CD4-positive, alpha-beta T cell treated with Interleukin-17A for 1 hour (primary cell): Measurements from ENCODE around the gene CRAT.

Experiments used
- DNase-seq: peaks from one replicate; pipeline ENCODE4 v3.0.0-alpha.2; 2020

The CRAT gene

GRCh38 chr9:129080601-129081387, 29.8 kb downstream of the CRAT start, which contains the start of gene DOLPP1:
TSS of gene DOLPP1 (plus strand) at chr9:129081111. CDS start at chr9:129081132, 21 bp downstream.
- DNase-seq = peak; percentile 99

GRCh38 chr9:129080298-129080600, 30.3 kb downstream of the CRAT start:
- DNase-seq = no peak

- no peak for DNase-seq
Measured at GRCh38 chr9:129079829-129080228, 30.8 kb downstream of the CRAT start.

- no peak for DNase-seq
Measured at GRCh38 chr9:129078691-129079503, 31.7 kb downstream of the CRAT start.

- DNase-seq = no peak
Measured at GRCh38 chr9:129077236-129077635, 33.4 kb downstream of the CRAT start.

GRCh38 chr9:129076640-129077037, 34.0 kb downstream of the CRAT start:
- no peak for DNase-seq

- no peak for DNase-seq
Measured at GRCh38 chr9:129075996-129076639, 34.5 kb downstream of the CRAT start.

GRCh38 chr9:129074106-129074505, 36.5 kb downstream of the CRAT start:
- DNase-seq = no peak

- DNase-seq = peak; percentile 36
Measured at GRCh38 chr9:129073404-129073803, 37.2 kb downstream of the CRAT start.

- no peak for DNase-seq
Measured at GRCh38 chr9:129072171-129072570, 38.4 kb downstream of the CRAT start.

GRCh38 chr9:129071526-129072126, 39.0 kb downstream of the CRAT start:
- peak; percentile 20 for DNase-seq

GRCh38 chr9:129070696-129071525, 39.7 kb downstream of the CRAT start:
- no peak for DNase-seq

- no peak for DNase-seq
Measured at GRCh38 chr9:129069862-129070641, 40.5 kb downstream of the CRAT start.

- DNase-seq = peak; percentile 63
Measured at GRCh38 chr9:129068990-129069861, 41.4 kb downstream of the CRAT start.

GRCh38 chr9:129068110-129068509, 42.5 kb downstream of the CRAT start:
- no peak for DNase-seq

GRCh38 chr9:129064499-129064908, 46.1 kb downstream of the CRAT start:
- DNase-seq = no peak

- no peak for DNase-seq
Measured at GRCh38 chr9:129063061-129063460, 47.5 kb downstream of the CRAT start.

GRCh38 chr9:129060991-129061390, 49.6 kb downstream of the CRAT start:
- DNase-seq = no peak

- DNase-seq = no peak
Measured at GRCh38 chr9:129059796-129060785, 50.5 kb downstream of the CRAT start.
